CD4-positive, alpha-beta T cell treated with Interleukin-2 at 100 ng/mL for 4 hours (primary cell): ENCODE results near the gene AAK1.
A peak's percentile ranks its signal among the peaks of the same experiment; 100 is the strongest.
"Not testable (repeated sequence)": the region's sequence is repeated elsewhere in the genome, so short reads cannot be mapped to it uniquely, and the experiment has no call there.

Experiments used
- DNase-seq: peaks from one replicate; pipeline ENCODE4 v3.0.0-alpha.2; 2020; ENCODE audit warnings: low spot score

Gene AAK1

DNA sequence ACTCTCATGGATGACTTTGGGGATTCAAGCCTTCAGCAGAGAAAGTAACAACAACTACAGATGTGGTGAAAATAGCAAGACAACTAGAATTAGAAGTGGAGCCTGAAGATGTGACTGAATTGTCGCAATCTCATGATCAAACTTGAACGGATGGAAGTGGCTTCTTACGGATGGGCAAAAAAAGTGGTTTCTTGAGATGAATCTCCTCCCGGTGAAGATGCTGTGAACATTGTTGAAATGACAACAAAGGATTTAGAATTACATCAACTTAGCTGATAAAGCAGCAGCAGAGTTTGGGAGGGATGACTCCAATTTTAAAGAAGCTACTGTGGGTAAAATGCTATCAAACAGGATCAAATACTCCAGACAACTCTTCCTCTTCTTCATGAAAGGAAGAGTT lies 43.1 kb downstream of the AAK1 start:
- no peak for DNase-seq

DNA sequence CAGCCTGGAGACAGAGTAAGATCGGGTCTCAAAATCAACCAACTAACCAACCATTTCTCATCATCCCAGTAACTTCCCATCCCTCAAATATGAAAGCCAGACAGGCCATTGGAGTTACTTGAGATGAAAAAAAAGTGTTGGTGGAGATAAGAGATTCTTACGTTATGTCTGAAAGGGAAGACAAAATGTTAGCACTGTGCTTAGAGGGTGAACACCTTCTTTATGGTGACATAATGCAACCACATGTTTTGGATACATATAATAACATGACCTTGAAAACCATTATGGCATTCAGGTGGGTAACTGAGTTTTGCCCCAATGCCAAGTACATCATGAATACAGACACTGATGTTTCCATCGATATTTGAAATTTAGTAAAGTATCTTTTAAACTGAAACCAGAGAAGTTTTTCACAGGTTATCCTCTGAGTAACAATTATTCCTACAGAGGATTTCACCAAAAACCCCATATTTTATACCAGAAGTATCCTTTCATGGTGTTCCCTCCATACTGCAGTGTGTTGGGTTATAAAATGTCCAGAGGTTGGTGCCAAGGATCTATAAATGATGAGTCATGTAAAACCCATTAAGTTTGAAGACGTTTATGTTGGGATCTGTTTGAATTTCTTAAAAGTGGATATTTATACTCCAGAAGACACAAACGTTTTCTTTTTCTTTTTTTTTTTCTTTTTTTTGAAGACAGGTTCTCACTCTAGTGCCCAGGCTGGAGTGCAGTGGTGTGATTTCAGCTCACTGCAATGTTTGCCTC lies 45.5 kb downstream of the AAK1 start:
- no peak for DNase-seq

DNA sequence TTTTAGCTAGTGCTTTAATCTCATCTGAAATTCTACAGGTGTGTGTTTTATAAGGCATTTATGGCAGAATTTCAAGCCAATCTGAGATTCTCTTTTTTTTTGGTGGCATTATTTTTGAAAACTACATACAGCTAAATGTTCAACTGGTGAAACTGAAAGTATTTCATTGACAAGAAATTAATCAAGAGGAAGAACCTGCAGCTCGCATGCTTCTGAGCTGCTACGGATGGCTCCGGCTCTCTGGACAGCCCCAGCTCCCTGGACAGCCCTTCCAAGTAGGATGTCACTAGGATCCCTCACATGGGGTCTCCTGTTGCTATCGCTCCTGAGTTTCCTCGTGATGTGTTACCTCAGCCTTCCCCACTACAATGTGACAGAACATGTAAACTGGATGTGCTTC lies 46.4 kb downstream of the AAK1 start:
- DNase-seq: no peak

DNA sequence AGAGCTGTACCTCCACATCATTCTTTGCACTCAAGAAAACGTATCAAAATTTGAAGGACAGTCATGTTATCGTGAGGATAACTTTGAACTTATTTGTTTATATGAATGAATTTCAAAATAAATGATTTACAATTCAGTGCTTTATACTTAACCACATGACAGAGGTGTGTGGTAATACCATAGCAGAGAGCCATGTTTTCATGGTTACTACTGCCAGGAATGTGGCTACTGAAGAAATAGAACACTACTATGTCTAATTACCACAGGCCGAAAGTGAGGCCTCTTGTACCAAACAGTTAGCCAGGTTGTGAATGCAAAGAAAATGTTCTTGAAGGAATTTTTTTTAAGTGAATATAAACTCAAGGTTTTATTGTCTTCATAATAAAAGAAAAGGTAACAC lies 49.2 kb downstream of the AAK1 start:
- DNase-seq: no peak

DNA sequence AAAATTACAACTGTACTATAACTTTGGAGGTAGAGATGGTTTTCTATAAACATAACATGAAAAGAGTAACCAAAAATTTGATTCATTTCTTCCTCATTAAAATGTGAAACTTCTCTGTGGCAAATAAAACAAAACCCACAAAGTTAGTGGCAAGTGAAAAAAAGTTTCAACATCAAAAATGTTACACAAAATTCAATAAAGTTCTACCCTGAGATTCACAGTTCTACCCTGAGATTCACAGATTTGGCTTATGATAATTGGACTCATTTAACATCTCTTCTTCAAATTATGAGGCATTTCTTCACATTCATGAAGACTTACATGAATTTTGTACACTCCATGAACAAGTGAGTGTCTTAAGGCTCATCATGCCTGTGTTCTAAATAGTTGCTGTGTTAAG lies 51.0 kb downstream of the AAK1 start:
- DNase-seq: no peak

DNA sequence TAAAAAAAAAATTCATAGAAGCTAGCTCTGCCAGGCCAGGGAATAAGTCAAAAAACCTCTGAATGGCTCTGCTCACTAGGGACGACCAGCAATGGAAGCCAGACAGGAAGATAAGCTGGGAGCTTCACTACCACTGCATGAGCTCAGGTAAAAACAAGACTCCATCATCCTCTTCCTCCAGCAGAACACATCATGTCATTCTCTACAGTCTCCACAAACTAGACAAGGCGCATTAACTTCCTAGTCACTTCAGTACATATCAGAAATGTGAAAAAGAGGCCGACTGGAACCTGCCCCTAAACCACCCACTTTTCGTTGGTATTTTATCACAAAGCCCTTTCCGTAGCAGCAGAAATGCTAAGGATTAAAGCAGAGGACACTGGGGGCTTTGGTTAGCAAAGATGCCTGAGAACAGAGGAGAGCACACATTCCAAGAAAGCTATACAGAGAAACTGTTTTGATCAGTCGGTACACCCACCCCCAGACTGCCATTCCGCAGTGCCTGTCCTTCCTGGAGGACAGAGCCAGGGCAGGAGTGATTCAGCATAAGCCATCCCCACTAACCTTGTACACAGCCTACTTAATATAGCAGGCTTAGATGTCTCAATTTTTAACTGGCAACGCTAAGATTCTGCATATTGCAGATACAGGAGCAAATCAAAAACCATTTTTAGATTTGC lies 53.4 kb downstream of the AAK1 start:
- no peak for DNase-seq

DNA sequence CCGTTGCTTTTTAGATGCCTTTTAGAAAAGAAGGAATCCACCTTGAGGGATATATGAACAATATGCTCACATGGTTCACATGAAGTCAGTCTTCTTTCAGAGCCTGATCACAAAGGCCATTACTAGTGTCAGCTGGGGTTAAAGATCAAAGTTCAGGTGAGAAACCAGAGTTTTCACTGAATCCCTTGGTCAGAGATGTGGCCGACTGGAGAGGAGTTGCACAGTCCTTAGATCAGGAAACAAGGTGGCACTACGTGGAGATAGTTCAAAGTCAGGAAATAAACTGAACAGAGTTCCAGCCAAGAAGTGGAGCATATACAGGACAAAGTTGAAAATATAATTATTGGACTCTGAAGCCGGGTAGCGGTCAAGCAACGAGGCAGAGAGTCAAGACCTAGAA lies 54.6 kb downstream of the AAK1 start:
- no peak for DNase-seq

DNA sequence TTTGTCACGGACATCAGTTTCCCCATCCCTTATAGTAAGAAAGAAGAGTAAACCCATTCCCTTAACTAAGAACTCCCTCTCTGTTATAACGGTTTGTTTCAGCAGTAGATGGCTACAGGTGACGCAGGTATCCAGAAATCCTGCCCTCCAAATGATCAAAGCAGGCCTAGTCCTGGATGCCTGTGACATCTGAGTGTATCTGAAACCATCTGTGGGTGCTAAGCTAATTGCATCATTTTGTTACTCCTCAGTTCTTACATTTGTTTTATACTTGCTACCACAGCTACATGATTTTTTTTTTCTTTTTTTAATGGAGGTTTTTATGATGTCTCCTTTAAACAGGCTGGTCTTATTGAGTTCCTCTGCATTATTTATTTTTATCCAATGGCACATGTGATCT lies 55.1 kb downstream of the AAK1 start:
- no peak for DNase-seq

DNA sequence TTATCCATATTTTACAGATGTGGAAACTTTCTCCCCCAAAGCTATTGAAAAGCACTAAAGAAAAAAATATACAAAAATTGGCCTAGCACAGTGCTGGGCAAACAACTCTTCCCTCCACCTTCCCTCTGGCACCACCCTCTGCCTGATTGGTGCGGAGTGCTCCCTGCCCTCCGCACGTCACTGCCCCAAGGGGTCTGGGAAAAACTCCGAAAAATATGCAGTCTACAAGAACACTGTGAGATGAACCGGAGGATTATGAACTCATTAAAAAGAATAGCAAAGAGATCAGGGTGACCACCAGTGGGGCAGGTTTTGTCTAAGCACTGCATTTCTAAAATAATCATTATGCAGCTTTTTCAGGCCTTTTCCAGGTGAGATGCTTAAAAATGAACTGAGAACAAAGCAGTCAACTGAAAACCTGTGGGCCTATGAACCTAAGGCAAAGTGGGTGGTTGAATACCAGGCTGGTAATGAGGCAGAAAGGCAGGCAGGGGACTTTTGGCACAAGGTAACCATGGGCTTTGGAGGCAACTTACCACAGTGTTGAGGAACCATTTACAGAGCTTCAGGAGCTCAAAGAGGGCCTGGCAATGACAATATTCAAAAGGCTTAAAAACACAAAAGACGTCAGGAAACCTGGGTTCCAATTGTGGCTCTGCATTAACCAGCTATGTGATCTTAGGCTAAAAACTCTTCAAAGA lies 57.5 kb downstream of the AAK1 start:
- DNase-seq: no peak

DNA sequence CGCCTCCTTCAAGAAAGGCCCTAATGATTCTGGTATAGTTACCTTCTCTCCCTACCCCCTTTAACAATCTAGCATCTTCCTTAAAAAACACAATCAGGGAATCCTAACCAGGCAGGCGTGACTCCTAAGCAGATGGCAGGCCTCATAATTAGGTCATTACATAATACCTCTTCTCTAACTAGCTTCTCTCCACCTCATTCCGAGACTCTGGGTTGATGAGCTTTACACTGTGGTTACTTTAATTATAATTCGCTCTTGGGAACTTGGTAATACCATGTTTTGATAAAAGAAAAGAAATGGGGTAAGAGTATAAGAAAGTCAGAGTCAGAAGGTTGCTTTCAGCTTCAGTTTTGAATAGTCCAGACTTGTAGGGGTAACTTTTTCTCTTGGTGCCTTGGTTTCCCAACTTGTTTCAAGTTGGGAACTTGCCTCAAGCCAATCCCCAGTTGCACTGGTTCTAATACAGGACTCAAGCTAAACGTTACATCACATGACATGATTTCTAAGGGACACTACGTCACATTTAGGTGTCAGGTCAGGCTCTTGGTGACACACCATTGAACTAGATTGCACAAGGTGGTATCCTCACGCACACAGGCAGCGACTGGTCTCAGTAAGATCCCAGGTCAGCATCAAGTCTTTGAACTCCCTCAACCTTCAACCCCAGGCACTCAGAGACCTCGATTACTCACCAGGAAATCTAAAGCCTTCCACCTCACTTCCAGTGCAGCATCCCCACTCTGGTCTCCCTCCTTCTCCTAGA lies 59.2 kb downstream of the AAK1 start:
- DNase-seq: no peak

DNA sequence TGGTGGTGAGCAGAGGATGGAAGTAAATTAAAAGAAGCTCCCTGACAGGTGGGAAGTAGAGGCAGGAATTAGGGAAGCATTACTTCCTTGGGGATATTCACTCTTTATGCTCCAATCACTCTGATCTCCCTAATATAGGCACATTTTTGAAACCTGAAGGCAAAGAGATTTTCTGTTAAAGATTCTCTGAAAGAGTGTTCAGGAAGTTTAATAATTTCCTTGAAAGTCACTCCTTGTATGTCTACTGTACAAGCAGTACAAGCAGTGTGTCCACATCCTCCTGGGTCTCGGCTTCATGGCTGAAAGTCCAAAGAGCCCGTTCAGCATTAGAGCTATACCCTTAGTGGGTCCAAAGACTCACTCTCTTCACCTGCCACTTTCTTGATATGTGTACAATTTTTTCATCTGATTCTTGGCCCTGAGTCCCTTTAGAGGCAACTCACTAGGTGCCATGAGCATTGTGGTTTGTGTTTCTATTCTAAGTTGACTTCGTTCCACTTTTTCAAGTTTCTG lies 60.2 kb downstream of the AAK1 start:
- no peak for DNase-seq

DNA sequence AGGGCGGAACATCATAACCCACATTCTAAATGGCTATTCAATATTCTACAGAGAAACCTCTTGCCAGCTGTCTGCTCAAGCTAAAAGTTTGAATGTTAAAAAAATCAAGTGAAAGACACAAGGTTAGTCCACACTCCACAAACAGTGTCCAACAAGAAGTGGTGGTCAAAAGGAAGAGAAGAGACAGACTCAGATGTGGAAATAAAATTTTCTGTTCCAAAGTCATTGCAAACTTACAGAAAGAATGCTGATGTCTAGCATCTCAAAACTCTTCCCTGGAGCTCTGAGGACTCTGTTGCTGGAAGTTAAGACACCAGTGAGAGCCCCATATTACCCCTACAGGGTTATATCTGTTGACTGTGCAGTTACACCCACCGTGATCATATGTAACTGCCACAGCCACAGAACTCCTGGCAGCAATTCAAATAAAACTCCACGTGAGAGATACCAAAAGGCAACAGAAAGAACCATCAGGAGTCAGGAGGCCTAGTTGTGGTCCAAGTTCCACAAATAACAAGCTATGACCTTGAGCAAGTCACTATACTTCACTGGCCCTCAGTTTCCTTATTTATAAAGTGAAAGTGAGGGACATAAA lies 60.9 kb downstream of the AAK1 start:
- peak; percentile 27 for DNase-seq

DNA sequence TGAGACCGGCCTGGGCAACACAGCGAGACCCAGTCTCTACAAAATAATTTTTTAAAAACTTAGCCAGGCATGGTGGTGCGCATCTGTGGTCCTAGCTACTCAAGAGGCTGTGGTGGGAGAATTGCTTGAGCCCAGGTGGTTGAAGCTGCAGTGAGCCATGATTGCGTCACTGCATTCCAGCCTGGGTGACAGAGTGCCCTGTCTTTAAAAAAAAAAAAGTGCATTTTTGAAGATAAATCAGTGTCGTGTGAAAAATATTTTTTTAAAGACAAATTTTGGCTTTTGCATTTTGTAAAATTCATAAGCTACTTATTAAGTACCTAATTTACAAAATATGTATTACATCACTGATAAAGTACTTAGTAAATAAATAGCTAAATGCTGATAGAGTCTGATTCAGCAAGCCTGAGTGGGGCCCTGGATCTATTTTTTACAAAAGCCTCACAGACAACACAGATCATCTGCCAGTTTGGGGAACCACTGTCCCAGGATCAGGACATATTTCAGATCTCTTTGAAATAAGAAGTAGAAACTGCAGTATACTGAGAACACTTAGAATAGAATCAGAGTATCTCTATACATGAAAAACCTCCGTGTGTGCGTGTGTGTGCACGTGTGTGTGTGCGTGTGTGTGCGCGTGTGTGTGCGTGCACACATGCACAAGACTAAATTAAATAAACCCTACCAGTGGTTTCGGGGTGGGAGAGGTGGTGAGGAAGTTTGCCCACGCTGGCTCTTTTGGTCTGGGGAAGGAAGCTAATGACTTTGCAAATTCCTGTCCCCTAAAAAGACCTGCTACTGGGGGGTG lies 61.6 kb downstream of the AAK1 start:
- DNase-seq: no peak

DNA sequence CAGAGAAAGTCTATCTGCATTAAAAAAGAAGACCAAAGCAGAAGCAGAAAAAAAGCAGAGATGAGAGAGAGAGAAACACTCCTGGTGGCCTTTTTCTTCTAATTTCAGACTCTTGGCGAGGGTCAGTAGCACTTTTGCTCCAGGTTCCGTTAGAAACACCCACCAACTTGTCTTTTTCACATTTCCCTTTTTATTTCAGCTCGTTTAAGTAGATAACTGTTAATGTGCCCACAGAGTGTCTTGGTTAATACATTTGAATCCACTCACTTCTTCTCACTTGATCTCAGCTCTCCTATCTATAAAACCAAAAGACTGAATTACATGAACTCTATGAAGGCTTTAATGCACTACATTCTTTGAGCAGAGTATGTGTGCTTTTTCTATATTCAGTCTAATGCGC lies 63.1 kb downstream of the AAK1 start:
- DNase-seq: no peak

DNA sequence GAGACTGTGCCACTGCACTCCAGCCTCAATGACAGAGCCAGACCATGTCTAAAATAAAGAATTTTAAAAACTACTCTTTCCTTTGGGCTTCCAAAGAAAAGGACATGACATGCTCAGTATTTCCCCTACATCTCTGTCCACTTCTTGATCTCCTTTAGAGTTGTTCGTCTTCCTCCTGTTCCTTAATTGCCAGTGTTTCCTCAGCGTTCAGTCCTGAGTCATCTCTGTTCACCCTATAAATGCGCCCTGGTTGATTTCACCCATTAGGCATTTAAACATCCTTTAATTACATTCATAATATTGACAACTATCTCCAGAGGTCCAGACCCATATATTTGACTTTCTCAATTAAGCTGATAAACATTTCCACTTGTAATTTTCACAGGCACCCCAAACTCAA lies 64.0 kb downstream of the AAK1 start:
- no peak for DNase-seq

DNA sequence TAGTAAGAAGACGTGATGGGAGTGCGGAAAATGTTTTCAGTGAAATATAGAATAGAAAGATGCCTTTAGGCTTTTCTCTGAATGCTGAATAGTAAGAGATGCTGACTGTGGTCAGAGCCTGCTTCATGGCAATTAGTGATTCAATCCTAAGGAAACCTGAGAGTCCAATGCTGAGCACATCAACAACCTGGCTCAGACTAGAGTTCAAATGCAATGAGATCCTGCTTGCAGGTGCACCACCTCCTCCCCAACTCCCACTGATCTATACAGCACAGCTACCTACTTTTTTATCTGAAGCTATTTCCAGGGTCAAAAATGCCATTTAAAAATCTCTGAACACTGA lies 65.4 kb downstream of the AAK1 start:
- DNase-seq: no peak

DNA sequence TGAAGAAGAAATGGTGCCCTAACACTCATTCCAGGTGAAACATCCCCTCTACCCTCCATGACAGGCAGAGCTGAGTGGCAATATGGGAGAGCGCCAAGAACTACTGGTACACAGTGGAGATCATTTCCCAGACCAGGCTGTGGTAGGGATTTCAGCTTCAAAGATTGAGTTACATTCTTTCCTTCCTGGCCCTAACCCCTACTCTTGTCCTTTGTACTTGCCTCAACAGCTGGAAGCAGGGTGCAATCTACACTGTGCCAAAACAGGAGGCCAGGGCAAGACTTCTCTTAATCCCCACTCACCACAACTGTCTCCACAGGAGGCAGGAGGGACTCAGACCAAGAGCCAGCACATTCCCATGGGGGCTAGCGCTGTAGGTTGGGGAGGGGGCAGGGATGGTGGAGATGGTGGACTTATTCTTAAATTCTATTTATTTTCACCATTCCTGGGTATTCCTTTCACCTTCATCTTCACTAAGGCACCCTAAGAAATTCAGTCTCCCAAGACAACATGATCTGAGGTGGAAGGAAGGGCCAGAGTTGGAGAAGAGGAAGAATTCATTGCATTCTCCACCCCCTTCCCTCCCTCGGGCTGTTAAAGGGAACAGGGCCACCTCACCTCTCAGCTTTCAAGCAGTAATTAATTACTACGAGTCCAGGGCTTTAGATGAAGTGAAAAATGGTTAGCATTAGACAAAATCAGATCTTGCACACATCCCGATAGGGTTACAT lies 65.9 kb downstream of the AAK1 start:
- DNase-seq: no peak

DNA sequence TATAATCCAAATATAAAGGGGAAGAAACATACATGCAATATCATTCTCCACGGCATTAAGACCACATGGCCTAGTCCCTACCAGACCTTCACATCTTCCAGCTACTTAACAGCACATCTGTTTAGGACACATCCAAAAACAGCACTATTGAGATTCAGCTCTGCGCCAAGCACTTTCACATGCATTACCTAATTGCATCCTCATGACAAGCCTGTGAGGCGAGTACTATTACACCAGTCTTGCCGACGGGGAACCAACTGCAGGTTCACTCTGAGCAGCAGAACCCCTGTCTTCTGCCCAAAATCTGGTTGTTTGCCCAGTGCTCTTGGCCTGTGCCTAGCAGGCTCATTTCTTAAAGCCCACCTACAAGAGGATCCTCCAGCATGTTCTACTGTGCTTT lies 66.7 kb downstream of the AAK1 start:
- no peak for DNase-seq

DNA sequence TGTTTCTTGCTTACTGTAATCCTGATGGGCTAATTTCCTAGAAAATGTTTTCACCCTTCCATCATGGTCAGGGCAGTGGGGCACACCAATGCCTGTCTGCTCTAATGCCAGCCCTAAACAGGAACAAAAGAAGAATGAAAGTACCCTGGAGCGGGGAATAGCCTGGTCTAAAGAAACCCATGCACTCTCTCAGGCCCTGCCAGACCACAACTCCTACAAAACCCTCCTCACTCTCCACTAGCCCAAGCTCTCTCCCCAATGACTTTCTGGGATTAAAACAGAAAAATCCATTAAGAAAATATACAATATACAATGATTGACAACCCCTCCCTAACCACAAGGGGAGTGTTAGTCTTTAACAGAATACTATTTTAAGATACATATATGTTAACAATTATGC lies 67.6 kb downstream of the AAK1 start:
- no peak for DNase-seq

DNA sequence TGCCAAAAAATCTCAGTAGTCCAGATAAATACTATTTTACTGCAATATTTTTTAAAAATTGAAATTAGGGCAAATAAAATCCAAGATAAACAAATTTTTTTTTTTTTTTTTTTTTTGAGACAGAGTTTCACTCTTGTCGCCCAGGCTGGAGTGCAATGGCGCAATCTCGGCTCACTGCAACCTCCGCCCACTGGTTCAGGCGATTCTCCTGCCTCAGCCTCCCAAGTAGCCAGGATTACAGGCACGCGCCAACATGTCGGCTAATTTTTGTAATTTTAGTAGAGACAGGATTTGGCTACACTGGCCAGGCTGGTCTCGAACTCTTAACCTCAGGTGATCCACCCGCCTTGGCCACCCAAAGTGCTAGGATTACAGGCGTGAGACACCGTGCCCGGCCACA lies 68.2 kb downstream of the AAK1 start:
- DNase-seq: not testable (repeated sequence)

DNA sequence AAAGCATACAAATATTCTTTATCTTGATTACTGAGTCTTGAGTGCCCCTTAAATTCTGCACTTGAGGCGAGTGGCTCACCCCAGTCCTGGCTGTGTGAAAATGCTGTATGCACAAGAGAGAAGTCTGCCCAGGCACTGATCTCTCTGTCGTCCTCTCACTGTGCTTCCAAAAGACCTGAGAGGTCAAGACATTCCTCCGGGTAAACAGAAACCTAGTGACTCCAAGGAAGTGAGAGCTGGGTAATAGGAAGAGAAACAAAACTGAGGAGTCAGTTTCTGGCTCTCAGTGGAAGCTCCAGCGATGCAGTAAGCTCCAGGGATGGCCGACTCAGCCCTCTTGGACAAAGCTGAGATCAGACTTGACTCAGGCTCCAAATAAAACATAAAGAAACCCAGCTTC lies 70.9 kb downstream of the AAK1 start:
- no peak for DNase-seq
